GM10266 (cell line): Measurements from ENCODE around the gene FURIN.
"Not testable (repeated sequence)": the region's sequence is repeated elsewhere in the genome, so short reads cannot be mapped to it uniquely, and the experiment has no call there.

Experiments used
- DNase-seq: peaks from one replicate; pipeline ENCODE4 v3.0.0; 2012; ENCODE audit errors: extremely low spot score
- CTCF ChIP-seq: IDR thresholded peaks from 2 replicates; pipeline ENCODE4 v1.5.1; 2012; ENCODE audit warnings: mild to moderate bottlenecking, low read depth; ENCODE audit not compliant: control insufficient read depth, insufficient read depth; ENCODE audit errors: missing control alignments

FURIN gene

DNA sequence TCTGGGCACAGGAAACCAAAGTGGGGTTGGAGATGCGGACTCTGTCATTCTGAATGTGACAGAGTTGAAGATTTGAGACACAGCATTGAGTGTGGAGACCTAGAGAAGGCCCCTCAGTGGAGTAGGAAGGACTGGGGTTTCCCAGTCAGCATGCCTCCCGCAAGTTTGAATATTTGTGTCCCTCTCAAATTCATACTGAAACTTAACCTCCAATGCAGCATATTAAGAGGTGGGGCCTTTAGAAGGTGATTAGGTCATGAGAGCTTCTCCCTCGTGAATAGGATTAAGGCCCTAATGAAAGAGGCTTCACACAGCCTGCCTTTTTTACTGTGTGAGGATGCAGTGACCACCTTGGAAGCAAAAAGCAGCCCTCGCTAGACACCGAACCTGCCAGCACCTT is 56.0 kb downstream of the FURIN start:
- TF ChIP-seq CTCF = no peak
- peak; percentile 79 for DNase-seq

GRCh38 chr15:90926766-90927165 is 58.4 kb downstream of the FURIN start:
- not testable (repeated sequence) for DNase-seq

DNA sequence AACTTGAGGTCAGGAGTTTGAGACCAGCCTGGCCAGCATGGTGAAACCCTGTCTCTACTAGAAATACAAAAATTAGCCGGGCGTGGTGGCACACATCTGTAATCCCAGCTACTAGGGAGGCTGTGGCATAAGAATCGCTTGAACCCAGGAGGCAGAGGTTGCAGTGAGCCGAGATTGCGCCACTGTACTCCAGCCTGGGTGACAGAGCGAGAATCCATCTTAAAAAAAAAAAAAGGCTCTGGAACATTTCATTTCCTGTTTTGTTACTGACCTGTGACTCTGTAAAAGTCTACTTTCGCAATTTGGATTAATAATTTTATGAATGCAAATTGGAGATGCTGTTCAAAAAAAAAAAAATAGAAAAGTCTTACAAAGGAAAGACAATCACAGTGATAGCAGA is 59.7 kb downstream of the FURIN start:
- DNase-seq = not testable (repeated sequence)

- no peak for TF ChIP-seq CTCF
Measured at GRCh38 chr15:90929246-90930019, 61.0 kb downstream of the FURIN start.

DNA sequence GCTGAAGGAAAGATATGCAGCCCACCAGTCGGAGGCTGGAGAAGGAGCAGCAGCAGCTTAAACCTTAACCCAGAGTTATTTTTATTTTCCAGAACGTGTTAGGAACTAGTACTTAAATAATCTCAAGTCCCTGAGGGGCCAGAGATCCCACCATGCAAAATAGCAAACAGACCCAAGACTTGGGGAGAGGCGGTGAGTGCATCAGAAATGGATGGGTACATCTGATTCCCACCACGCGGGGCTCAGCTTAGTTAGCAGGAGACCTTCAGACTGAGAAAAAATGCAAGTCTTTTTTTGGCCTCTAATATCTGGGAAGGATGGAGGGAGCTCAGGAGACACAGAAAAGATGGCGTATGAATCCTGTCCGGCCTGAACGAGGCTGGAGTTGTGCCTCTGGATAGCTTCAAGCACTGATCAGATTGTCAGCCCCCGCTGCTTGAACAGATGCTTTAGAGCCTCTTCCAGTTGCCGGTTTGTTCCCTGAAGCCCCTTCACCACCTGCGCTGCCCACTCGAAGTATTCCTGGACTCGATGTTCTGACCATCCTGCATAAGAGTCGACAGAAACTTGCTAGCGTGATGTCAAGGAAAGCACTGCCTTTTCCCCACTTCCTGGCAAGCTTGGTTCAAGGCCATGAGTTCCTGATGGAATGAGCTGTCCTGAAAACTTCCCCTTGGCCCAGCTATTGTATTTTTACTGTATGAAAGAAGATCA is 62.6 kb downstream of the FURIN start:
- DNase-seq = no peak
- TF ChIP-seq CTCF = no peak

More at GRCh38 chr15:90929246-90930019, 61.0 kb downstream of the FURIN start:
- no peak for DNase-seq

GRCh38 chr15:90931575-90931827 is 63.1 kb downstream of the FURIN start:
- TF ChIP-seq CTCF = no peak
- DNase-seq = no peak

DNA sequence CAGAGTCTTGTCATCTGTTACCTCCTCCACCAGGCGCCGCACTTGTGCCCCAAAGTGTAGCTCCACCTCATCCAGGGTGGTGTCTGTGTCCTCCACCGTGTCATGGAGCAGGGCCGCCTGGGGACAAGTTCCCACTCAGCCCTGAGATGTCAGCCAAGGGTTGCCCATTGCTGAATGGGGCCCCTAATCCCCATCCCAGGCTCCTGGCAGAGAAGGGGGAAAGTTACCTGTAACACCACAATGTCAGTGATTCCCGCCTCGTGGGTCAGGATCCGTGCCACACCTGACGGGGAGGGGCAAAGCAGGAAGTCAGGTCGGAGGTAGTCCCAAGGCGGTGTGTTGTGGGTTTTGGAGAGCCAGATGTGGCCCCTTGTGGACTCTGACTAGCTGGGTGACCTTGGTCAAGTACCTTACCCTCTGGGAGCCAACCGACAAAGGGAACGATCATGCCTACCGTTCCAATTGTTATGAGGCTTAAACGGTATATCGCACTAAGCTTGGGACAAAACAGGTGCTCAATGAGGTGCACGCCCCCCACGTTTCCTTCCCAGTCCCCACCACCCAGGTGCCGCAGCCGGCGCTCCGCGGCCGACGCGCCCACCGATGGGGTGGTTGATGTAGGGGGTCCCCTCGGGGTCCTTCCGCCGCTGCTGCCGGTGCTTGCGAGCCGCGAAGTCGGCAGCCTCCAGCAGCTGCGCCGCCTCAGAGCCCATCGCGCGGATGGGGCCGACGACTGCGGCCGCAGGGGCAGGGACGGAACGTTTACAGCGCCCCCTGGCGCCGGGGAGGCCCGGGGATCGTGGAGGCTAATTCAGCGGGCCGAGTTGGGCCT is 63.7 kb downstream of the FURIN start, which contains the start of gene HDDC3:
HDDC3 (minus strand) TSS at position 722 of the 832 bp plus-strand sequence; CDS start at position 713, 9 bp downstream.
- TF ChIP-seq CTCF = peak; percentile 99
- DNase-seq = peak; percentile 89

- no peak for TF ChIP-seq CTCF
- DNase-seq = no peak
Measured at GRCh38 chr15:90932660-90932991, 64.2 kb downstream of the FURIN start.
